HCT116 (cell line): ENCODE measurements around the gene SH2D3C. TPM values are rescaled to one million over a fixed set of nuclear protein-coding genes. Genes with fewer than 3 reads are reported as not detected.

Experiments used
- ATAC-seq: fragments of 200-7000 bp; cut with Tn5 transposase; 2 replicates; pipeline ENCODE4 v1.9.1; 2020; ENCODE audit warnings: mild to moderate bottlenecking, moderate library complexity
- BruUV-seq: library from RNA; stranded (reverse); fragments of 400-500 nt; replicated peaks from 2 replicates; lab custom pipeline; 2021; lab: Mats Ljungman, UMichigan
- CTCF ChIA-PET: fragments of 300-600 bp; sonication (Branson Sonifier 250); formaldehyde crosslinking; loops from one replicate; lab custom pipeline; 2021; ENCODE audit warnings: antibody characterized with exemption; lab: Charles Lee
- POLR2A ChIA-PET: fragments of 300-600, 350-600 bp; sonication (Branson Sonifier 250); formaldehyde crosslinking; loops from one replicate; lab custom pipeline; 2021; ENCODE audit warnings: antibody characterized with exemption; lab: Charles Lee
- RAD21 ChIA-PET, 2 experiments: fragments of 300-600 bp; sonication (Branson Sonifier 250); formaldehyde crosslinking; loops; one replicate each; lab custom pipeline; 2023; ENCODE audit warnings: low total read pairs in 2 of 2; ENCODE audit not compliant: uncharacterized antibody in 2 of 2, unreplicated experiment in 2 of 2, low non-redundant PET in 1 of 2; lab: Charles Lee
- DNase-seq: peaks from one replicate; pipeline ENCODE4 v3.0.0-alpha.2; 2010; ENCODE audit warnings: low read depth, low spot score
- H2AFZ ChIP-seq: fragments of 200-600 bp; shearing (Covaris generic), sonication (generic); 2 replicates; pipeline ENCODE4 v1.6.1; 2017; ENCODE audit warnings: low read depth, mixed run types, mixed read lengths, antibody characterized with exemption, low read length; ENCODE audit not compliant: poor library complexity, severe bottlenecking
- H3K27ac ChIP-seq: 2 replicates; pipeline ENCODE4 v1.5.1; 2012; ENCODE audit warnings: low read depth, low read length
- H3K27me3 ChIP-seq: fragments of 200-600 bp; sonication (generic); 2 replicates; pipeline ENCODE4 v1.6.1; 2016; ENCODE audit warnings: mixed run types, low read length, mixed read lengths; ENCODE audit not compliant: insufficient read depth
- H3K36me3 ChIP-seq, 2 experiments: fragments of 200-500 bp in 1 of 2; fragments of 200-600 bp in 1 of 2; sonication (Bioruptor generic) in 1 of 2; sonication (generic) in 1 of 2; 2 replicates each; pipeline versions ENCODE4 v1.5.1 to v1.6.1; 2014 to 2016; ENCODE audit warnings: low read length in 2 of 2, inconsistent platforms in 1 of 2, mixed read lengths in 1 of 2, mixed run types in 1 of 2; ENCODE audit not compliant: insufficient read depth in 2 of 2, control insufficient read depth in 1 of 2
- H3K4me1 ChIP-seq, 2 experiments: fragments of 200-600 bp in 1 of 2; sonication (generic) in 1 of 2; 2 replicates each; pipeline versions ENCODE4 v1.5.1 to v1.6.1; 2012 to 2017; ENCODE audit warnings: low read length in 2 of 2, inconsistent platforms in 1 of 2, mild to moderate bottlenecking in 1 of 2, mixed read lengths in 1 of 2, mixed run types in 1 of 2, moderate library complexity in 1 of 2; ENCODE audit not compliant: insufficient read depth in 2 of 2, control insufficient read depth in 1 of 2
- H3K4me2 ChIP-seq: fragments of 200-600 bp; sonication (generic); 2 replicates; pipeline ENCODE4 v1.6.1; 2017; ENCODE audit warnings: mixed run types, low read length, mixed read lengths
- H3K4me3 ChIP-seq, 2 experiments: fragments of 200-600 bp in 1 of 2; sonication (generic) in 1 of 2; replicated peaks in 1 of 2; 2 replicates each; pipeline ENCODE4 v1.5.1; 2011 to 2016; ENCODE audit warnings: low read length in 2 of 2, control low read depth in 1 of 2, low read depth in 1 of 2, mild to moderate bottlenecking in 1 of 2, mixed read lengths in 1 of 2, mixed run types in 1 of 2
- H3K79me2 ChIP-seq: fragments of 200-600 bp; sonication (generic); 2 replicates; pipeline ENCODE4 v1.6.1; 2017; ENCODE audit warnings: mild to moderate bottlenecking, mixed run types, low read length, moderate library complexity, mixed read lengths; ENCODE audit not compliant: insufficient read depth
- H3K9ac ChIP-seq: fragments of 200-600 bp; sonication (generic); 2 replicates; pipeline ENCODE4 v1.6.1; 2016; ENCODE audit warnings: low read length, mixed read lengths
- H3K9me2 ChIP-seq: fragments of 200-600 bp; sonication (generic), shearing (Covaris generic); 2 replicates; pipeline ENCODE4 v1.6.1; 2017; ENCODE audit warnings: mixed run types, mild to moderate bottlenecking, moderate library complexity; ENCODE audit not compliant: insufficient read depth
- H3K9me3 ChIP-seq, 2 experiments: fragments of 200-500 bp in 1 of 2; fragments of 200-600 bp in 1 of 2; sonication (Bioruptor generic) in 1 of 2; sonication (generic) in 1 of 2; 2 replicates each; pipeline ENCODE4 v1.6.1; 2014 to 2017; ENCODE audit warnings: low read length in 2 of 2, mixed read lengths in 2 of 2, inconsistent platforms in 1 of 2, low read depth in 1 of 2, mild to moderate bottlenecking in 1 of 2, mixed run types in 1 of 2, moderate library complexity in 1 of 2; ENCODE audit not compliant: control insufficient read depth in 1 of 2, insufficient read depth in 1 of 2
- H4K20me1 ChIP-seq: fragments of 200-600 bp; sonication (generic), shearing (Covaris generic); 2 replicates; pipeline ENCODE4 v1.6.1; 2017; ENCODE audit warnings: mixed run types, mild to moderate bottlenecking, moderate library complexity; ENCODE audit not compliant: insufficient read depth
- ATF3 ChIP-seq: IDR thresholded peaks from 2 replicates; pipeline ENCODE4 v1.6.1; 2012
- CBX3 ChIP-seq: IDR thresholded peaks from 2 replicates; pipeline ENCODE4 v1.6.1; 2012; ENCODE audit warnings: low read depth
- CEBPB ChIP-seq: IDR thresholded peaks from 2 replicates; pipeline ENCODE4 v1.6.1; 2012; ENCODE audit warnings: low read depth
- EGR1 ChIP-seq: IDR thresholded peaks from 2 replicates; pipeline ENCODE4 v1.6.1; 2012; ENCODE audit warnings: low read depth
- ELF1 ChIP-seq: IDR thresholded peaks from 2 replicates; pipeline ENCODE4 v1.6.1; 2012; ENCODE audit warnings: low read depth, borderline replicate concordance
- EZH2 ChIP-seq: fragments of 200-600 bp; sonication (generic); IDR thresholded peaks from 2 replicates; pipeline ENCODE4 v1.6.1; 2017; ENCODE audit warnings: antibody characterized with exemption, mixed run types
- EZH2phosphoT487 ChIP-seq: fragments of 200-600 bp; IDR thresholded peaks from 2 replicates; pipeline ENCODE4 v1.6.1; 2018; ENCODE audit warnings: antibody characterized with exemption, borderline replicate concordance
- FOSL1 ChIP-seq: IDR thresholded peaks from 2 replicates; pipeline ENCODE4 v1.6.1; 2012; ENCODE audit warnings: low read depth
- MAX ChIP-seq: IDR thresholded peaks from 2 replicates; pipeline ENCODE4 v1.6.1; 2012
- POLR2A ChIP-seq: IDR thresholded peaks from 2 replicates; pipeline ENCODE4 v1.7.0; 2011; ENCODE audit warnings: borderline replicate concordance; ENCODE audit not compliant: insufficient read depth, insufficient read length; ENCODE audit errors: extremely low read depth
- POLR2AphosphoS5 ChIP-seq: IDR thresholded peaks from 2 replicates; pipeline ENCODE4 v1.6.1; 2011; ENCODE audit warnings: mild to moderate bottlenecking, low read depth, low read length, moderate library complexity
- RAD21 ChIP-seq: IDR thresholded peaks from 2 replicates; pipeline ENCODE4 v1.6.1; 2012; ENCODE audit warnings: low read depth, mild to moderate bottlenecking
- REST ChIP-seq: IDR thresholded peaks from 2 replicates; pipeline ENCODE4 v1.6.1; 2012; ENCODE audit warnings: low read depth
- SRF ChIP-seq: IDR thresholded peaks from 2 replicates; pipeline ENCODE4 v1.6.1; 2012; ENCODE audit warnings: low read depth
- YY1 ChIP-seq: IDR thresholded peaks from 2 replicates; pipeline ENCODE4 v1.6.1; 2011; ENCODE audit warnings: low read length, low read depth, moderate library complexity, mild to moderate bottlenecking; ENCODE audit not compliant: insufficient replicate concordance; ENCODE audit errors: extremely low read depth
- ZBTB33 ChIP-seq: IDR thresholded peaks from 2 replicates; pipeline ENCODE4 v1.6.1; 2011; ENCODE audit warnings: mild to moderate bottlenecking, low read length, moderate library complexity; ENCODE audit not compliant: insufficient replicate concordance; ENCODE audit errors: extremely low read depth
- ZNF274 ChIP-seq: fragments of 200-500 bp; sonication (Bioruptor generic); IDR thresholded peaks from 2 replicates; pipeline ENCODE4 v1.6.1; 2014; ENCODE audit warnings: mild to moderate bottlenecking, low read depth, low read length, inconsistent platforms
- intact Hi-C: fragments of 100-400 bp; cut with micrococcal nuclease; formaldehyde crosslinking; loops from 2 replicates; pipeline ENCODE4 v1.10.0; 2022
- total RNA-seq: library from RNA; stranded (reverse); gene quantifications from one replicate; pipeline ENCODE4 v1.2.1, GENCODE V29; 2021; ENCODE audit not compliant: unreplicated experiment

SH2D3C gene
- total RNA-seq, 1 experiment from 2014 or later: 1.3 TPM

GRCh38 chr9:127816728-127817127 lies 38.3 kb upstream of the SH2D3C start:
- ATAC-seq (0 out of 2 replicates have a peak, but pooled peaks have one; percentile 7), DNase-seq (no peak)
- RAD21 ChIA-PET: no interaction called here
- intact Hi-C loops: no loop called here
- H3K27ac ChIP-seq: no peak overlapping the region
- BruUV-seq: no TSS peak
- no peaks in the 10 kb centered on the region for H4K20me1 ChIP-seq
- no peak overlapping the region for H3K4me3 ChIP-seq
- POLR2A ChIA-PET: no interaction called here
- TF ChIP-seq CEBPB: no peak
- no peak for TF ChIP-seq YY1
- no peak for TF ChIP-seq RAD21
- TF ChIP-seq POLR2A: no peak
- no peak for TF ChIP-seq EZH2
- TF ChIP-seq CBX3: no peak
- TF ChIP-seq ATF3: no peak
- TF ChIP-seq MAX: no peak
- no peak for TF ChIP-seq ELF1
- no peak for TF ChIP-seq ZBTB33
- TF ChIP-seq SRF: no peak
- no peak for TF ChIP-seq ZNF274
- TF ChIP-seq REST: no peak
- TF ChIP-seq POLR2AphosphoS5: no peak
- no peak for TF ChIP-seq EGR1
- TF ChIP-seq EZH2phosphoT487: no peak
- no peak for TF ChIP-seq FOSL1
- no peaks in the 10 kb centered on the region for H3K79me2 ChIP-seq
- CTCF ChIA-PET: no interaction called here
- no peak overlapping the region for H2AFZ ChIP-seq
- H3K27me3 ChIP-seq: no peaks in the 10 kb centered on the region
- H3K9me2 ChIP-seq: no peaks in the 10 kb centered on the region
- no peak overlapping the region for H3K4me2 ChIP-seq
- no peaks in the 10 kb centered on the region for H3K4me1 ChIP-seq
- H3K9me3 ChIP-seq: no peaks in the 10 kb centered on the region
- peaks cover 20 to 22% of the 10 kb centered on the region in 2 experiments; a peak in 3 of 4 replicates for H3K36me3 ChIP-seq
- no peak overlapping the region for H3K9ac ChIP-seq
